ENCODE measurements around the gene CALN1.

Gene CALN1

GRCh38 chr7:72055426-72055825 is 356.7 kb downstream of the CALN1 start:
- no peak overlapping the region for H3K4me3 ChIP-seq (ENCODE audit: low read depth, low read length)
- DNase-seq (ENCODE audit: low read depth): no peak
- no peak for TF ChIP-seq CTCF (IDR thresholded peaks at IDR 0.05; ENCODE audit: low read depth, low read length, missing control alignments)

- DNase-seq (ENCODE audit: low read depth): no peak
- TF ChIP-seq CTCF (IDR thresholded peaks at IDR 0.05; ENCODE audit: low read depth, low read length, missing control alignments): no peak
- H3K4me3 ChIP-seq (ENCODE audit: low read depth, low read length): no peak overlapping the region
These were observed 358.8 kb downstream of the CALN1 start for GRCh38 chr7:72053292-72053691.

- no peak for TF ChIP-seq CTCF (IDR thresholded peaks at IDR 0.05; ENCODE audit: low read depth, low read length, missing control alignments)
- DNase-seq (ENCODE audit: low read depth): no peak
- no peak overlapping the region for H3K4me3 ChIP-seq (ENCODE audit: low read depth, low read length)
These were observed 363.7 kb downstream of the CALN1 start for GRCh38 chr7:72048420-72048819.

- H3K4me3 ChIP-seq (ENCODE audit: low read depth, low read length): no peak overlapping the region
- TF ChIP-seq CTCF (IDR thresholded peaks at IDR 0.05; ENCODE audit: low read depth, low read length, missing control alignments): no peak
- DNase-seq (ENCODE audit: low read depth): no peak
These were observed 369.3 kb downstream of the CALN1 start for GRCh38 chr7:72042855-72043254.

- no peak overlapping the region for H3K4me3 ChIP-seq (ENCODE audit: low read depth, low read length)
- DNase-seq (ENCODE audit: low read depth): no peak
- TF ChIP-seq CTCF (IDR thresholded peaks at IDR 0.05; ENCODE audit: low read depth, low read length, missing control alignments): no peak
These were observed 371.5 kb downstream of the CALN1 start for GRCh38 chr7:72040641-72041040.

GRCh38 chr7:72039460-72039859 is 372.7 kb downstream of the CALN1 start:
- TF ChIP-seq CTCF (IDR thresholded peaks at IDR 0.05; ENCODE audit: low read depth, low read length, missing control alignments): no peak
- no peak for DNase-seq (ENCODE audit: low read depth)
- no peak overlapping the region for H3K4me3 ChIP-seq (ENCODE audit: low read depth, low read length)

GRCh38 chr7:72038022-72038732 is 374.0 kb downstream of the CALN1 start:
- H3K4me3 ChIP-seq (ENCODE audit: low read depth, low read length): no peak overlapping the region
- no peak for TF ChIP-seq CTCF (IDR thresholded peaks at IDR 0.05; ENCODE audit: low read depth, low read length, missing control alignments)
- no peak for DNase-seq (ENCODE audit: low read depth)
